HL-60/S4 treated with retinoic acid at 250 ng/mL for 4 days and 3 days (cell line): ENCODE data around the gene XPNPEP2.

Source experiments
- in situ Hi-C: fragments of 300-500 bp; cut with MboI; formaldehyde crosslinking; loops from 2 replicates; pipeline ENCODE4 v1.7.0; 2022; ENCODE audit warnings: low sequenced_read_pairs

XPNPEP2 gene, protein sequence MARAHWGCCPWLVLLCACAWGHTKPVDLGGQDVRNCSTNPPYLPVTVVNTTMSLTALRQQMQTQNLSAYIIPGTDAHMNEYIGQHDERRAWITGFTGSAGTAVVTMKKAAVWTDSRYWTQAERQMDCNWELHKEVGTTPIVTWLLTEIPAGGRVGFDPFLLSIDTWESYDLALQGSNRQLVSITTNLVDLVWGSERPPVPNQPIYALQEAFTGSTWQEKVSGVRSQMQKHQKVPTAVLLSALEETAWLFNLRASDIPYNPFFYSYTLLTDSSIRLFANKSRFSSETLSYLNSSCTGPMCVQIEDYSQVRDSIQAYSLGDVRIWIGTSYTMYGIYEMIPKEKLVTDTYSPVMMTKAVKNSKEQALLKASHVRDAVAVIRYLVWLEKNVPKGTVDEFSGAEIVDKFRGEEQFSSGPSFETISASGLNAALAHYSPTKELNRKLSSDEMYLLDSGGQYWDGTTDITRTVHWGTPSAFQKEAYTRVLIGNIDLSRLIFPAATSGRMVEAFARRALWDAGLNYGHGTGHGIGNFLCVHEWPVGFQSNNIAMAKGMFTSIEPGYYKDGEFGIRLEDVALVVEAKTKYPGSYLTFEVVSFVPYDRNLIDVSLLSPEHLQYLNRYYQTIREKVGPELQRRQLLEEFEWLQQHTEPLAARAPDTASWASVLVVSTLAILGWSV

GRCh38 chrX:129738466-129739308 lies at the start of gene XPNPEP2:
XPNPEP2 (plus strand) TSS chrX:129738979; CDS start chrX:129739214, 235 bp downstream.
- in situ Hi-C loops, result no loop called here

GRCh38 chrX:129689796-129690195 lies 49.0 kb upstream of the XPNPEP2 start:
- in situ Hi-C loops, result no loop called here

DNA sequence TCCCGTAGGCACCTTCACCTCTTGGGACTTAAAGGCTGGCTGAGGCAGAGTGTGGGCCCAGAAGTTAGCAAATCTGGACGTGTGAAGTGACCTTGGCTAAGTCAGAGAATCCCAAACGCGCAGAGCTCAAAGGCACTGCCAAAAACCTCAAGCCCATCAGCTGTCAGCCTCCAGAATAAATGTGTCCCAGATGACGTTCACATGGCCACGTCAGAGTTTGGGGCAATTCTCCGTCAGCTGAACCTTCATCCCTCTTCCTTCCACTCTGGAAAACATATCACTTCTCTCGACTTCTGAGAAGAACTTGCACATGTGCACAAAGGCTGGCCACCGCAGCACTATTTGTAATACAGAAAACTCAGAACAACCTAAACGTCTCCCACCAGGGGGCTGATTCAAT lies 48.3 kb upstream of the XPNPEP2 start:
- in situ Hi-C loops, result no loop called here

DNA sequence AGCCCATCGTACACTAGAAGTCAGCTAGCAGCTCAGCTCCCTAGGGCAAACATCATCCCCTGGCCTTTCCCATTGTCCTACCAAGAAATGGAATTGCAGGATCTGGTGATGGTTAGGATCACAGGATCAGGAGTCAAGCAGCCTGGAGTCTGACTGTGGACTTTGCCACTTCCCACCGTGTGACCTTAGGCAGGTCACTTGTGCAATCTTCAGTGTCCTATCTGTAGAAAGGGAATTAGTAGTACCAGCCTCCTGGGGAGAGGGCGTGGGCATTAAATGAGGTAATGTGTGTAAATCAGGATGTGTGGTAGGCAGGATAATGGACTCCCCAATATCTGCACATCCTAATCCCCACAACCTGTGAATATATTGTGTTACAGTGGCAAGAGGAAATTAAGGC lies 45.4 kb upstream of the XPNPEP2 start:
- in situ Hi-C loops, result no loop called here

DNA sequence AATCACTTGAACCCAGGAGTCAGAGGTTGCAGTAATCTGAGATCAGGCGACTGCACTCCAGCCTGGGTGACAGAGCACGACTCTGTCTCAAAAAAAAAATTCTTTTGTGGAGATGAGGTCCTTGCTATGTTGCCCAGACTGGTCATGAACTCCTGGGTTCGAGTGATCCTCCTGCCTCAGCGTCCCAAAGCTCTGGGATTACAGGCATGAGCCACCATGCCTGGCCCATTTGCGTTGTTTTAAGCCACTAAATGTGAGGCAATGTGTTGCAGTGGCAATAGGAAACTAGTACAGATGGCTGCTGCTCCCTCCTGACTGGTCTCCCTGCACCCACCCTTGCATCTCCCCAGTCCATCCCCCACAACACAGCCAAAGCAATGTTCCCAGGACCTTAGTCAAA lies 44.0 kb upstream of the XPNPEP2 start:
- in situ Hi-C loops, result no loop called here

DNA sequence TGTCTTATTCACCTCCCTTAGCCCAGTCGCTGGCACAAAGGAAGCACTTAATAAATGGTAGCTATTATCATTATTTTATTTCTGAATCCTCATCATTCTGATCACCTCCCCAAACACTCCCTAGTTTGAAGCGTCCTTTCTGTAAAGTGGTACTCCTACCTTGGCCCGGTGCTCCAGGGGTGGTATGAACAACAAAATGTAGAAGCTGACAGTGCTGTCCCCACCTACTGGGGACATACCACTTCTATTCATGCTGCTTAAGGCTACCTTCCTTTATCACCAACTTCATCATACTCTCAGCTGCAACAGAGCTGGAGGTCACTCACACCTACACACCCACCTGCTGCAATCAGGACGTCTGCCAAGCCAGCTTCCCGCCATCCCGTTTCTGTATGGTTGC lies 43.2 kb upstream of the XPNPEP2 start:
- in situ Hi-C loops, result no loop called here

DNA sequence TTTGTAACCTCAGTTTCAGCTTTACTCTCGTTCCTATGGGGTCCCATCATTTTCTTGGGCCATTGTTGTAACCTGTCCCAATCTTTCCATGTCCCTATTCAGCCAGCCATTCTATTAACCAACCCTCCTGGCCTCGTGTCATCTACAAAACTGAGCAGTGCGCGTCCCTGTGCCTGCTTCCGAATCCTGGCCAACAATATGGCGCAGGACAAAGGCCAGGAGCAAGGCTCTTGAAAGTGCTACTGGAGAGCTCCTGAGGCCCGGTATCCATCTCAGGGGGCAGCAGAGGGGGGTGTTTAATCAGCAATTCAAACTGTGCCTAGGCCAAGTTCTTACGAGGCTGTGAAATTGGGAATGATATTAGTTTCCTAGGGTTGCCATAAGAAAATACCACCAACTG lies 42.8 kb upstream of the XPNPEP2 start:
- in situ Hi-C loops, result no loop called here

DNA sequence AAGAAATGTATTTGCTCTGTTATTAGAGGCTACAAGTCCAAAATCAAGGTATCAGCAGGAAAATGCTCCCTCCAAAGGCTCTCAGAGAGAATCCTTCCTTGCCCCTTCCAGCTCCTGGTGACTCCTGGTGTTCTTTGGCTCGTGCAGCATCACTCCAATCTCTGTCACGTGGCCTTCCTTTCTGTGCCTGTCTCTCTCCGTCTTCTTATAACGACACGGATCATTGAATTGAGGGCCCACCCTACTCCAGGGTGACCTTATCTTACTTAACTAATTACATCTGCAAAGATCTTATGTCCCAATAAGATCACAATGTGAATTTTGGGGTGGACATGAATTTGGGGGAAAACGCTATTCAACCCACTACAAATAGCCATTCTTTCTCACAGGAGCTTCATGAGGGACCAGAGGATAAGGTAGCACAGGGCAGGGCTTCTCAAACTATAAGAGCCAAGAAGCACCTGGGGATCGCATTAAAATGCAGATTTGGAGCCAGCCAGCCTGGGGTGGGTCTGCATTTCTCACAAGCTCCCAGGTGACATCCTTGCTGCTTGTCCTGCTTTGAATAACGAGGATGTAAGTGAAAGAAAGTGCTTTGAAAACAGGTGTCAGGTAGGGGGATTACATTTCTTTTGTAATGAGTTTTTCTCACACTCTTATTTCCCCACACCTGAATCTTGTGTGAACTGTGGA lies 42.2 kb upstream of the XPNPEP2 start:
- in situ Hi-C loops, result no loop called here

DNA sequence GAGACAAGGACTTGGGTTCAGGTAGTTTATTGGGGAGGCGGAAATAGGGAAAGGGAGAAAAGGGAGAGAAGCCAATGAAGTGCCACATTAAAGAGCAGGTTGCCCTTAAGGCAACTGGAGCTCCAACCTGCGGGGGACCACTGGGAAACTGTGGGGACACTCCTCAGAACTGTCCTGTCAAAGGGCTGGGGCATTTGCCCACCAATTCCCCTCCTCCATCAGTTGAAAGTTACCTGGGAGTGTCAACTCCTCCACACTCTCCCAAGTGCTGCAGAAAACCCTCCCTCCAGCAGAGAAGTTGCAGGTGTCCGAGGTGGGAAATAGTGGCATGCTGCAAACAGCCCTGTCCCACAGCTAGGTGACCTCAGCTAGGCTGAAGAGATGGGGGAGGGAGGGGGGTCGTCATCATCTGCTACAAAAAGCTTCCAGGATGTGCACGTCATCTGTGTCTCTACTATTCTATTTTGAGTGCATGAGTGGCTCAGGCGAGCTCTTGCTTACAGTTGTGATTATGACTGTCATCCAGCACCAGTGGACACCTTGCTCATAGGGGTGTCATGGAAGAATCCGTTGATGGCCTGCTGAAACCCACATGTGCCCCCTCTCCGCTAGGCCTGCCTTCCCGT lies 41.5 kb upstream of the XPNPEP2 start:
- in situ Hi-C loops, result no loop called here

- in situ Hi-C loops, result no loop called here
Measured at GRCh38 chrX:129698150-129698549, 40.6 kb upstream of the XPNPEP2 start.

GRCh38 chrX:129700536-129700935 lies 38.2 kb upstream of the XPNPEP2 start:
- in situ Hi-C loops, result no loop called here

DNA sequence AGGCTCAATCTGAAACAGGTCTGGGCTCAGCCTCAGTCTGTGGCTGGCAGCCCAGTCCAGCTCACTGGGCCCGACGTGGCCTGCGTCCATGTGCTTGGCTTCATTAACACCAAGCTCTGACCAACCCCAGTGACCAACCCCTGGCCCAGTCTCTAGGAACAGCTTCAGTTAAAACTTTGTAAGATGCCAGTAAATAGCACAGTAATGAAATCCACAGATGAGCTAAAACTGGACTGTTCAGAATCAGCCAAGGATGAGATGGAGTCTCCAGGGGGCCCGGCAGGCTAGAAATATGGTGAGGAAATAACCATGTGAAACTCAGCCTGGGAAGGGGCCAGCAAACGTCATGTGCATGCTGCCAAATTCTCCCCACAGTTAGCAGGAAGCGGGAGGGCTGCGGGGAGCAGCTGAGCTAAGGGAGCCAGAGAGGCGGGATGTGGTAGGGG lies 37.1 kb upstream of the XPNPEP2 start:
- in situ Hi-C loops, result no loop called here

- in situ Hi-C loops, result no loop called here
Measured at GRCh38 chrX:129704491-129704890, 34.3 kb upstream of the XPNPEP2 start.

DNA sequence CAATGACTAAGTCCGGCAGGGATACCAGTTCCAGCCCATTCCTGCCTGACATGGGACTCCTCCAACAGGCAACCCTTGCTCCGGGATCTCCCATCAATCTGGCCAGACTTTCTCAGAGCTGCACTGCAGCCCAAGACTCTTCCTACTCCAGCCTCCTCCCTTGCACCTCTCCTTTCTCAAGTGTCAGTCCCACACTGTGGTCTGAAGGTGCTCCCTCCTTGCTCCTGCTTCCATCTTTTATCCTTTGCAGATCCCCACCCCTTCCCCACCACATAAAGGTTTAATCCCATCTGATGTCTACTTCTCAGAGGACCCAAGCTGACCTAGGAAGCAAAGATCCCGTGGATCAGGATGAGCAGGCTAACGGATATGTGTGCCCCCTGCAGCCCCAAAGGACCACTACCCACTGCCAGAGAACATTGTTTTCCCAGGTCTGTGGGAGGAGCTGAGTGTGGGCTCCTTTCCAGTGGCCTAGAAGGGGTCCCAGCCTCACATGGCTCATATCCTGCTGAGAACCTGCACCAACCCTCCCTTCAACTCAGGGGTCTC lies 33.3 kb upstream of the XPNPEP2 start:
- in situ Hi-C loops, result no loop called here

GRCh38 chrX:129705988-129706387 lies 32.8 kb upstream of the XPNPEP2 start:
- in situ Hi-C loops, result no loop called here

- in situ Hi-C loops, result no loop called here
Measured at GRCh38 chrX:129706400-129707072, 32.2 kb upstream of the XPNPEP2 start.

- in situ Hi-C loops, result no loop called here
Measured at GRCh38 chrX:129714581-129714980, 24.2 kb upstream of the XPNPEP2 start.

DNA sequence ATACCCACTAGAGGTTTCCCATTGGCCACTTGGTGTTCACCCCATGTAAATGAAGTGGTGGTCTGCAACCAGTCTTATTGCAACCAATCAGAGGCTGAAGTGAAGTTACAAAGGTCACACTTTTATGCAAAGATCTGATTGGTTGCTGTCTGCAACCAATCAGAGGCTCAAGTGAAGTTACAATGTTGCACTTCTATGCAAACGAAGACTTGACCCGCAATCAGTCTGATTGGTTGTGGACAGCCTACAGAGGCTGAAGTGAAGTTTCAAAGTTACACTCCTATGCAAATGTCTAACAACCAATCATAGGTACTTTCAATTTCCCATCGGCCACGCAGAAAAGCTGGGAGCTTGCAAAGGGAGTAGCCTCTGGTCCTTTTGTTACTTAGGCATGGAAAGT lies 22.3 kb upstream of the XPNPEP2 start:
- in situ Hi-C loops, result no loop called here

DNA sequence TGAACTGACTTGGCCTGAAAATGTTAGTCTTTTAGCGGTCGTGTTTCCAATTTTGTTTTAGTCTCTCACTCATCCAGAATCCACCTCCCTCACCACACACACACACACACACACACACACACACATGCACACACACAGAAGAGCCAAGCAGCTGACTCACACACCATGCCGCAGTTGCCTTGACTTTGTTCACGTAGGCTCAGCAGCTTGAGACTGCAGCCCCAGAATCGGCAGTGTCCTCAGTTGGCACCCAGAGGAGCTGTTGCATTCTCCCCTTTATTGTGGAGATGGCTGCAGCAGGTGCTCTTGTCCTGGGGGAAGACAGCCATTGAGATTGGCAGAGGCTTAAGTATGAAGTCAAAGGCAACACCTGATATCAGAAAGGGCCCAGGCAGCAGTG lies 20.9 kb upstream of the XPNPEP2 start:
- in situ Hi-C loops, result no loop called here

- in situ Hi-C loops, result no loop called here
Measured at GRCh38 chrX:129718676-129719075, 20.1 kb upstream of the XPNPEP2 start.
